B cell (primary cell): Measurements from ENCODE around the gene ENOX1.

Experiments
- EZH2 ChIP-seq: IDR thresholded peaks from 2 replicates; pipeline ENCODE4 v1.6.1; 2012; ENCODE audit warnings: borderline replicate concordance, low read depth, mild to moderate bottlenecking, moderate library complexity, low read length; ENCODE audit not compliant: insufficient read depth, poor library complexity, severe bottlenecking
- TF ChIP-seq, protein P1 (sequence below): fragments of 200-600 bp; IDR thresholded peaks from one replicate; pipeline ENCODE4 v1.8.0; 2022; ENCODE audit warnings: antibody characterized with exemption, mild to moderate bottlenecking

DNA sequence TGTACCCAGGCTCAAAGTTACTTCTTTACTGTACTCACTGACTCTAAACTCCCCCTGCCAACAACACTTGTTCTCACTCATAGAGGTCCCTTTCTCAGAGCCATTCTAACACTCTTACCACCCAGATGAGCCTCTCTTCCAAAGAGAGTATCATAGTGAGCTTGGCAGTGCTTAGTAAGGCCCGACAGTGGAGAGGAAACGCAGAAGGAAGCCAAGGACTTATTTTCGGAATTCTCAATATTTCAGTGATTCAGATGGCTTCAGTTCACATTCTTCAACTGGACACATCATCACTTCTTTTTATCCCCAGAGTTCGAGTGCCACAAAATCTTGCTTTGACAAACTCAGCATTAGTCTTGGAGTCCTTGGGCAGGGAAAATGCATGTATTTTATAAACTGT is 477.5 kb downstream of the ENOX1 start:
- TF ChIP-seq, protein P1, sequence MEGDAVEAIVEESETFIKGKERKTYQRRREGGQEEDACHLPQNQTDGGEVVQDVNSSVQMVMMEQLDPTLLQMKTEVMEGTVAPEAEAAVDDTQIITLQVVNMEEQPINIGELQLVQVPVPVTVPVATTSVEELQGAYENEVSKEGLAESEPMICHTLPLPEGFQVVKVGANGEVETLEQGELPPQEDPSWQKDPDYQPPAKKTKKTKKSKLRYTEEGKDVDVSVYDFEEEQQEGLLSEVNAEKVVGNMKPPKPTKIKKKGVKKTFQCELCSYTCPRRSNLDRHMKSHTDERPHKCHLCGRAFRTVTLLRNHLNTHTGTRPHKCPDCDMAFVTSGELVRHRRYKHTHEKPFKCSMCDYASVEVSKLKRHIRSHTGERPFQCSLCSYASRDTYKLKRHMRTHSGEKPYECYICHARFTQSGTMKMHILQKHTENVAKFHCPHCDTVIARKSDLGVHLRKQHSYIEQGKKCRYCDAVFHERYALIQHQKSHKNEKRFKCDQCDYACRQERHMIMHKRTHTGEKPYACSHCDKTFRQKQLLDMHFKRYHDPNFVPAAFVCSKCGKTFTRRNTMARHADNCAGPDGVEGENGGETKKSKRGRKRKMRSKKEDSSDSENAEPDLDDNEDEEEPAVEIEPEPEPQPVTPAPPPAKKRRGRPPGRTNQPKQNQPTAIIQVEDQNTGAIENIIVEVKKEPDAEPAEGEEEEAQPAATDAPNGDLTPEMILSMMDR, result no peak
- no peak for TF ChIP-seq EZH2
